ENCODE measurements around the gene MCC.

- no peak for TF ChIP-seq CTCF (optimal IDR thresholded peaks at IDR 0.05 in 1 of 3, IDR thresholded peaks at IDR 0.05 in 1 of 3, conservative IDR thresholded peaks at IDR 0.05 in 1 of 3; ENCODE audit: extremely low read depth in 1 of 3, insufficient read depth in 2 of 3, low read length in 3 of 3)
- no peak for TF ChIP-seq EZH2 (IDR thresholded peaks at IDR 0.05; ENCODE audit: low read length)
Measured at GRCh38 chr5:113280541-113280940, 207.7 kb downstream of the MCC start.
